Suprapubic skin (tissue), 4 donors: ENCODE measurements around the gene NOC4L. TPM values are rescaled to one million over a fixed set of nuclear protein-coding genes. Genes with fewer than 3 reads are reported as not detected.

Experiments
- DNase-seq, 2 donors: peaks; one replicate each; pipeline ENCODE4 v3.0.0-alpha.2; 2019; ENCODE audit warnings: low spot score in 2 of 2
- H3K27ac ChIP-seq: fragments of 200-600 bp; sonication (generic); one replicate; pipeline ENCODE4 v1.5.1; 2019
- H3K27me3 ChIP-seq: fragments of 200-600 bp; sonication (generic); one replicate; pipeline ENCODE4 v1.5.1; 2019
- H3K36me3 ChIP-seq: fragments of 200-600 bp; sonication (generic); one replicate; pipeline ENCODE4 v1.5.1; 2019
- H3K4me1 ChIP-seq: fragments of 200-600 bp; sonication (generic); one replicate; pipeline ENCODE4 v1.5.1; 2019
- H3K4me3 ChIP-seq: fragments of 200-600 bp; sonication (generic); one replicate; pipeline ENCODE4 v1.5.1; 2019; ENCODE audit warnings: mild to moderate bottlenecking
- H3K9me3 ChIP-seq: fragments of 200-600 bp; sonication (generic); one replicate; pipeline ENCODE4 v1.5.1; 2019
- EP300 ChIP-seq: sonication (generic); formaldehyde crosslinking; IDR thresholded peaks from one replicate; pipeline ENCODE4 v1.6.1; 2017; ENCODE audit warnings: antibody characterized with exemption
- POLR2A ChIP-seq, 2 donors: fragments of 450-650 bp; IDR thresholded peaks; one replicate each; pipeline ENCODE4 v1.6.1; 2017; ENCODE audit warnings: antibody characterized with exemption in 2 of 2, mild to moderate bottlenecking in 2 of 2, moderate library complexity in 2 of 2
- POLR2AphosphoS5 ChIP-seq, 3 donors: sonication (generic); formaldehyde crosslinking; IDR thresholded peaks; one replicate each; pipeline ENCODE4 v1.6.1; 2017; ENCODE audit warnings: antibody characterized with exemption in 3 of 3
- WGBS: methylation state at CpG from one replicate; pipeline ENCODE4 v1.1.5; 2018; 5-methylcytosine and 5-hydroxymethylcytosine counted together
- total RNA-seq, 4 donors: library from RNA; depleted of rRNA; stranded (reverse); fragments of >200 nt; gene quantifications; one replicate each; pipeline ENCODE4 v1.1.0, GENCODE V29; 2016
- TF ChIP-seq, protein P1 (sequence below), 2 donors: fragments of 200-600 bp in 1 of 2; fragments of 450-650 bp in 1 of 2; sonication (generic) in 1 of 2; IDR thresholded peaks; one replicate each; pipeline ENCODE4 v1.5.1; 2016 to 2019; ENCODE audit warnings: antibody characterized with exemption in 2 of 2, mild to moderate bottlenecking in 1 of 2, moderate library complexity in 1 of 2

The NOC4L gene
- total RNA-seq, 4 donors from 2014 or later = 13.9 to 20.4 (median 16.0) TPM

DNA sequence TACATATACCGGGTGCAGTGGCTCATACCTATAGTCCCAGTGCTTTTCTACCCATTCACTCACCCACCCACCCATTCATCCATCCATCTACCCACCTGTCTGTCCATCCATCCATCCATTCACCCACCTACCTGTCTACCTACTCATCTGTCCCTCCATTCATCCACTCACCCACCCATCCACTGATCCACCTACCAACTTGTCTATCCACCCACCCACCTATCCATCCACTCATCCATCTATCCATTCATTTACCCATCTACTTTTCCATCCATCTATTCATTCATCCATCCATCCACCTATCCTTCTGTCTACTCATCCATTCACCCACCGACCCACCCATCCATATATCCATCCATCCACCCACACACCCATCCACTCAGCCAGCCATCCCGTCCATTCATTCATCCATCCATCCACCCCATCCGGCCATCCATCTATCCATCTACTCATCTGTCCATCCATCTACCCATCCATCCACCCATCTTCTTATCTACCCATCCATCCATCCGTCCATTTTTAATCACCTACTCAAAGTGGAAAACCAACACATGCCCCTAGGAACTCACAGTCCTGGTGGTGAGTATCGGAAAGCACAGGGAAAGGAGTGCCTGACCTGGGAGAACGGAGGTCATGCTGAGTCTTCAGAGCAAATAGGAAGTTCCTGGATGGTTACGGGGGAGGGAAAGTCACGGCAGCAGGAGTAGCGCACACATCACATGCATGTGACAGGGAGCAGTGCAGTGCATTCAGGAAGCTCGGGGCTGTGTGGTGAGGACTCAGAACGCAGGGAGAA, 20.1 kb upstream of the NOC4L start:
- Histone ChIP-seq H3K27me3 (no peaks in the 10 kb centered on the region), H3K4me1 (no peaks in the 10 kb centered on the region), H3K9me3 (no peaks in the 10 kb centered on the region), H3K27ac (no peak overlapping the region), H3K4me3 (no peak overlapping the region), H3K36me3 (peaks cover 74% of the 10 kb centered on the region)
- DNase-seq = no peak
- 94% methylated on average over 12 of the region's 12 CpGs for WGBS
- no peak for TF ChIP-seq EP300
- TF ChIP-seq POLR2A (IDR thresholded peaks at IDR 0.05) = no peak
- no peak for TF ChIP-seq POLR2AphosphoS5 (IDR thresholded peaks at IDR 0.05)
- TF ChIP-seq, protein P1, sequence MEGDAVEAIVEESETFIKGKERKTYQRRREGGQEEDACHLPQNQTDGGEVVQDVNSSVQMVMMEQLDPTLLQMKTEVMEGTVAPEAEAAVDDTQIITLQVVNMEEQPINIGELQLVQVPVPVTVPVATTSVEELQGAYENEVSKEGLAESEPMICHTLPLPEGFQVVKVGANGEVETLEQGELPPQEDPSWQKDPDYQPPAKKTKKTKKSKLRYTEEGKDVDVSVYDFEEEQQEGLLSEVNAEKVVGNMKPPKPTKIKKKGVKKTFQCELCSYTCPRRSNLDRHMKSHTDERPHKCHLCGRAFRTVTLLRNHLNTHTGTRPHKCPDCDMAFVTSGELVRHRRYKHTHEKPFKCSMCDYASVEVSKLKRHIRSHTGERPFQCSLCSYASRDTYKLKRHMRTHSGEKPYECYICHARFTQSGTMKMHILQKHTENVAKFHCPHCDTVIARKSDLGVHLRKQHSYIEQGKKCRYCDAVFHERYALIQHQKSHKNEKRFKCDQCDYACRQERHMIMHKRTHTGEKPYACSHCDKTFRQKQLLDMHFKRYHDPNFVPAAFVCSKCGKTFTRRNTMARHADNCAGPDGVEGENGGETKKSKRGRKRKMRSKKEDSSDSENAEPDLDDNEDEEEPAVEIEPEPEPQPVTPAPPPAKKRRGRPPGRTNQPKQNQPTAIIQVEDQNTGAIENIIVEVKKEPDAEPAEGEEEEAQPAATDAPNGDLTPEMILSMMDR (IDR thresholded peaks at IDR 0.05) = no peak

DNA sequence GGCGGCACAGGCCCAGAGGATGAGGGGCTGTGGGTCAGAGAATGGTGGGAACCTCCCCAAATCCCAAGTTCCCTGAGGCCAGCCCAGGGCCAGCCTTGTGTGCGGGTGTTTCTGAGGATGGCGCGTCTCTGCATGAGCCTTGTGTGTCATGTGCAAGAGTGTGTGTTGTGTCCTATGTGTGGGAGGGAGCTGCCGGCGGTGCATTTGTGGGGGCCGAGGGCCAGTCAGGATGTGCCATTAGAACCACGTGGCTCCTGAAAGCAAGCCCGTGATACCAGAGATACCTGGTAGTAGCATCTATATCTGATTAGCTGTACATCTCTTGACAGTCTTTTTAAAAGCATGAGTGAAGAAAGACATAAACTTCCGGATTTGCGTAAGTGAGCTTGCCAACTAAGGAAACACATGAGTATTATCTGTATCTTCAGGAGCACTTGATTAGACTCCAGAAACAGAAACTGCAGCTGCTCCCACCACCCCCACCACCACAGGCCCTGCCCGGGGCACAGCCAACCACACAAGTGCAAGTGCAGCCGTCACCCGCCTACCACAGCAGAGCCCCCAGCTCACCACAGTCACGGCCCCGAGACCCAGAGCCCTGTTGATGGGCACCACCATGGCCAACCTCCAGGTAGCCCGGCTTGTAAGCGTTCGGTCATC, 19.4 kb upstream of the NOC4L start:
- Histone ChIP-seq H3K4me1 (no peaks in the 10 kb centered on the region), H3K9me3 (no peaks in the 10 kb centered on the region), H3K27ac (no peak overlapping the region), H3K27me3 (no peaks in the 10 kb centered on the region), H3K4me3 (no peak overlapping the region), H3K36me3 (peaks cover 74% of the 10 kb centered on the region)
- TF ChIP-seq POLR2A (IDR thresholded peaks at IDR 0.05) (no peak), POLR2AphosphoS5 (IDR thresholded peaks at IDR 0.05) (no peak), EP300 (no peak)
- TF ChIP-seq, protein P1 (IDR thresholded peaks at IDR 0.05) = no peak
- DNase-seq = peak in 1 of 2 donors; percentile 68
- 84% methylated on average over 19 of the region's 19 CpGs for WGBS

DNA sequence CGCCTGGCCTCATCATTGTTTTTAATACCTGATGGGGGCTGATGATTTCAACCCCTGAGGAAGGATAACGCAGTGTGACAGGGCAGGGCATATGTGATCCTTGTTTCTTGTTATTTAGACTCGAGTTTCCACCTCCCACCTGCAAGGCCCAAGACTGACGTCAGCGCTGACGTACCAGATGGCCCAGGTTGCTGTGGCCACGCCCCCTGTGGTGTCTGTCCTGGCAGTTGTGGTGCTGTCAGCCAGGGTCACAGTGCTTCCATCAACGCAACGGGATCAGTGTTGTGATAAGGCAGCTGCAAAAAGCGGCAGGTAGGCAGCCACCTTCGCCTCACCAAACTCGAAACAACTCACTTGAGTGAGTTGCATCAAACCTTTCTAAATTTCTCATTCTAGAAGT, 18.5 kb upstream of the NOC4L start:
- Histone ChIP-seq H3K36me3 (peaks cover 71% of the 10 kb centered on the region), H3K9me3 (no peaks in the 10 kb centered on the region), H3K4me1 (no peaks in the 10 kb centered on the region), H3K27me3 (no peaks in the 10 kb centered on the region), H3K27ac (no peak overlapping the region), H3K4me3 (no peak overlapping the region)
- TF ChIP-seq, protein P1 (IDR thresholded peaks at IDR 0.05) = no peak
- TF ChIP-seq POLR2A (IDR thresholded peaks at IDR 0.05) = no peak
- TF ChIP-seq POLR2AphosphoS5 (IDR thresholded peaks at IDR 0.05) = no peak
- no peak for TF ChIP-seq EP300
- peak in 1 of 2 donors; percentile 52 for DNase-seq
- WGBS = 93% methylated on average over 12 of the region's 12 CpGs

DNA sequence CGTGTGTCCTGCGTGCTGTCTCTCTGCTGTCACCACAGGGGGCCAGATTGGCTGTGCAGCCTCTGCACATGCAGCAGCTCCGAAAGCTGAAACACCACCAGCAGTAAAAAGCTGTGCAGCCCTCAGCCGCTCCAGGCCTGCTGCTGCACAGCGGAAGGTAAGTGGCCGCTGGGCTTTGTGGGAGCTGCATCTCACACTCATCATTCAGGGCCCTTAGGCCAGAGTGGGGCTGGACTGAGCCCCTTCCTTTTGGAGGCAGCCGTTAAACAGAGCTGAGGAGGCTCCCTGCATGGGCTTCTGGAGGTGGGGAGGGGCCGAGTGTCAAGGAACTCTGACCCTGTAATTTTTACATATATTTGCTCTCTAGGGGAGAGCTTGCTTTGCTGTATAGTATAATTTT, 17.2 kb upstream of the NOC4L start:
- Histone ChIP-seq H3K4me3 (no peak overlapping the region), H3K27ac (no peak overlapping the region), H3K36me3 (peaks cover 58% of the 10 kb centered on the region), H3K27me3 (no peaks in the 10 kb centered on the region), H3K9me3 (no peaks in the 10 kb centered on the region), H3K4me1 (no peaks in the 10 kb centered on the region)
- 98% methylated on average over 7 of the region's 8 CpGs for WGBS
- peak in 1 of 2 donors; percentile 53 for DNase-seq
- no peak for TF ChIP-seq POLR2AphosphoS5 (IDR thresholded peaks at IDR 0.05)
- no peak for TF ChIP-seq POLR2A (IDR thresholded peaks at IDR 0.05)
- TF ChIP-seq, protein P1 (IDR thresholded peaks at IDR 0.05) = no peak
- no peak for TF ChIP-seq EP300

DNA sequence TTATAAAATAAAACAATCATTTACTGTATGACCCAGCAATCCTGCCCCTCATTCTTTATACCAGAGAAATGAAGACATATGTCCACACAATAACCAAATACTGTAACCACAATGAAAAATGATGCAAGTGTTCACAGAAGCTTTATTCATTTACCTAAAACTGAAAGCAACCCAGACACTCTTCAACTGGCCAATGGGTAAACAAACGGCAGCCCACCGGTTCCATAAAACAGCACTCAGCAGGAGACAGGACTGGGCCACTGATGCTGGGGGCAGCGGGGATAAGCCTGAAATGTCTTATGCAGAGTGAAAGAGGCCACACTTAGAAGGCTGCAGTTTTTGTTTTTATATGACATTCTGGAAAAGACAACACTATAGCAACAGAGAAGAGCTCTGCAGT, 15.2 kb upstream of the NOC4L start:
- peak in 1 of 2 donors; percentile 35 for DNase-seq
- no peaks in the 10 kb centered on the region for H3K27me3 ChIP-seq
- WGBS = 98% methylated on average over 3 of the region's 3 CpGs
- H3K36me3 ChIP-seq = peaks cover 43% of the 10 kb centered on the region
- no peaks in the 10 kb centered on the region for H3K4me1 ChIP-seq
- no peaks in the 10 kb centered on the region for H3K9me3 ChIP-seq
- no peak overlapping the region for H3K4me3 ChIP-seq
- TF ChIP-seq POLR2AphosphoS5 (IDR thresholded peaks at IDR 0.05) (no peak), POLR2A (IDR thresholded peaks at IDR 0.05) (no peak), EP300 (no peak)
- TF ChIP-seq, protein P1 (IDR thresholded peaks at IDR 0.05) = no peak
- H3K27ac ChIP-seq = no peak overlapping the region
